Measurements from ENCODE around the gene OLR1. TPM values are rescaled to one million over a fixed set of nuclear protein-coding genes. Genes with fewer than 3 reads are reported as not detected.

The OLR1 gene
- total RNA-seq (2022; extraction: Qiagen RNA extraction), result 0.61 to 1.4 TPM (median 0.82 TPM) in 5 replicates

DNA sequence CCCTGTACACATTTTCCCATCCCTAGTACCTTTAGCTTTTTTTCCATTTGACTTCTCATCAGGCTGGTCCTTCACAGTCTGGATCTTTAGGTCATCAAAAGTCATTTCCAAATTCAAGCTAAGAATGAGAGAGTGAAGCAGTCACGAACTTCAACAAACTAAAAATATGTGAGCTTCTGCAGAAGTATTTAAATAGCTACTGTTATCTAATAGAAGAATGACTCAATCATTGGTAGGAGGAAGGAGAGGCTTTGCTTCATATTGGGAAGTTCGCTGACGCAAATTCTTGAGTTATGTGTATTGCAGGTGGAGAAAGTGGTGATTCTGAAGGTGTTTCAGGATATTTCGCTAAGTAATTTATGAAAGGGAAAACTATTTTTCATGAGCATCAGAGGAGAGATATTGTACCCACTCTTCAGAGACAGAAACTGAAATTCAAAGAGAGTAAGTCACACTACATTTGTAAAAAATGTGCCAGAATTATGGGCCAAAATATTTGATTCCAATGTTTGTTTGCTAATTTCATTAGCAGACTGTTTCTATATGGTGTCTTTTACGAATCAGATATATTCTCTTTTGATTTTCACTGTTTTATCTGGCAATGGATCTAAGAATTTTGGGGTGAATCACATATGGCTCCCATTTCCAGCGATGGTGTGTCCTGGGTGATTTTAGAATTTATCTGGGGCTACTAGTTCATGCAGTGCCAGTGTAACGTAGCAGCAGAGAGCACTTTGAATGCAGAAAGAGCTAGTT, at the start of gene OLR1:
TSS of gene OLR1 (minus strand) at position 160 of the 756 bp plus-strand sequence. CDS start at position 105, 55 bp downstream.

DNA sequence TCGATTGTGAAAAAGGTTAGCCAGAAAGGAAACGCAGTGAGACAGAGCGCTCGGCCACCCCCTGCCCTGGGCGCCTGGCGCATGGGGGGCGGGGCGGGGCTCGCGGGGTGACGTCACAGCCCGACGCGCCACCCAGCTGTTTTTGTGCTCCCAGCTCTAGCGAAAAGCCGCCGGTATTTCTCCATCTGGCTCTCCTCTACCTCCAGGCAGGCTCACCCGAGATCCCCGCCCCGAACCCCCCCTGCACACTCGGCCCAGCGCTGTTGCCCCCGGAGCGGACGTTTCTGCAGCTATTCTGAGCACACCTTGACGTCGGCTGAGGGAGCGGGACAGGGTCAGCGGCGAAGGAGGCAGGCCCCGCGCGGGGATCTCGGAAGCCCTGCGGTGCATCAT, 40.8 kb upstream of the OLR1 start, which contains the start of gene GABARAPL1:
TSS of gene GABARAPL1 (plus strand) at position 139 of the 393 bp plus-strand sequence. CDS start at position 392, 253 bp downstream.

DNA sequence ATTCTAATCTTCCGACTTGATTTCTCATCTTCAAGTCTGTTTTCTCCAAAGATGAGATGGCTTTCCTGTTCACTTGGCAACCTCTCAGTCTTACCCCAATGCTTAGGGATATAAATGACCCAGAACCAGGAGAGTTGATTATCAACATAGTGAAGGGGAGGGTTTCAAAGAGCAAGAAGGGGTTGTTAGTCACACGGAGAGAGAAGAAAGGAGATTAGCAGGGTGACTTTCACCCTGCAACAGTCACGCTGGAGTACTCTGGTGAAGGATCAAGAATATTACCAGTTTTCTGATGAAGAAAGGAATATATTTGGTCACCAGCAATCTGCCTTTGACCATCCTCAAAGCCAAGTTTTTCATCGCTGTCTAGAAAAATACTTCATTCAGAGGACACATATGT, 6.9 kb upstream of the OLR1 start, which contains the start of gene TMEM52B:
TSS of gene TMEM52B (plus strand) at position 212 of the 400 bp plus-strand sequence. CDS start 543 bp downstream, outside the sequence.

GRCh38 chr12:10130042-10130441, 41.9 kb downstream of the OLR1 start, which contains the start of gene CLEC7A:
Gene CLEC7A (minus strand): TSS chr12:10130199. CDS start chr12:10130082, 117 bp downstream.

Other genes with a start within 250 kb of the OLR1 start
- gene CLEC2A, start 239.8 kb downstream of the OLR1 start, total RNA-seq (2022; extraction: Qiagen RNA extraction), result not detected in 5 replicates
- not detected in 5 replicates for gene CLEC12A, start 200.7 kb downstream of the OLR1 start, total RNA-seq (2022; extraction: Qiagen RNA extraction)
- gene CLEC1B, start 173.0 kb downstream of the OLR1 start, total RNA-seq (2022; extraction: Qiagen RNA extraction), result not detected in 5 replicates
- gene CLEC12B, start 161.5 kb downstream of the OLR1 start, total RNA-seq (2022; extraction: Qiagen RNA extraction), result not detected in 5 replicates
- not detected in 5 replicates for gene CLEC9A, start 141.4 kb downstream of the OLR1 start, total RNA-seq (2022; extraction: Qiagen RNA extraction)
- not detected in 5 replicates for gene CLEC1A, start 73.1 kb downstream of the OLR1 start, total RNA-seq (2022; extraction: Qiagen RNA extraction)
- gene CLEC7A, start 41.9 kb downstream of the OLR1 start, total RNA-seq (2022; extraction: Qiagen RNA extraction), result not detected in 5 replicates
- 0.05 to 0.20 TPM (median 0.11 TPM) in 5 replicates for gene TMEM52B, start 6.9 kb upstream of the OLR1 start, total RNA-seq (2022; extraction: Qiagen RNA extraction)
- gene GABARAPL1, start 40.7 kb upstream of the OLR1 start, total RNA-seq (2022; extraction: Qiagen RNA extraction), result 31.0 to 48.5 TPM (median 38.3 TPM) in 5 replicates
- gene KLRD1, start 135.7 kb upstream of the OLR1 start, total RNA-seq (2022; extraction: Qiagen RNA extraction), result not detected in 5 replicates
- 0.13 TPM in 1 of 5 replicates, not detected in the others for gene KLRK1, start 217.9 kb upstream of the OLR1 start, total RNA-seq (2022; extraction: Qiagen RNA extraction)
- gene KLRC4, start 237.6 kb upstream of the OLR1 start, total RNA-seq (2022; extraction: Qiagen RNA extraction), result not detected in 5 replicates
- gene KLRC3, start 248.5 kb upstream of the OLR1 start, total RNA-seq (2022; extraction: Qiagen RNA extraction), result 0.13 to 0.24 TPM (median 0.16 TPM) in 4 of 5 replicates, not detected in the other

Data from A549 treated with dexamethasone at 1 μM for 4 hours (cell line).